ENCODE results near the gene ATF7IP.

DNA sequence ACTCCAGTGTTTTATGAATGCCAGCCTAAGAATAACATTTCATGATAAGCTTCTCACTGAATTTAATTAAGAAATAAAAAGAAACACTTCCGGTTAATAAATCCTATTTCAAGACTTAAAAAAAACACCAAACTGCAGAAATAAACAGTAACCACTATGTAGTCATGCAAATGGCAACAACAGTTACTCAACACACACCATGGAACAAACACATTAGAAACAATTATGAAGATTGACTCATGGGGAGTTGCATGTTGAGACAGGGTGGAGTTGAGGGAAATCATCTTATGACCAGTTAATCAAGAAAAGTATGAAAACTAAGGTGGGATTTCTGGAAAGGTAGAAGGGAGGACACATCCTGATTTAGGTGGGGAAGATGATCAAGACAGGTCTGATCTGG is 149.5 kb downstream of the ATF7IP start:
- TF ChIP-seq POLR2A (IDR thresholded peaks at IDR 0.05; ENCODE audit: extremely low read depth, insufficient read length) (no peak), MYC (IDR thresholded peaks at IDR 0.05; ENCODE audit: low read depth, low read length) (no peak)
- TF ChIP-seq, protein P1, sequence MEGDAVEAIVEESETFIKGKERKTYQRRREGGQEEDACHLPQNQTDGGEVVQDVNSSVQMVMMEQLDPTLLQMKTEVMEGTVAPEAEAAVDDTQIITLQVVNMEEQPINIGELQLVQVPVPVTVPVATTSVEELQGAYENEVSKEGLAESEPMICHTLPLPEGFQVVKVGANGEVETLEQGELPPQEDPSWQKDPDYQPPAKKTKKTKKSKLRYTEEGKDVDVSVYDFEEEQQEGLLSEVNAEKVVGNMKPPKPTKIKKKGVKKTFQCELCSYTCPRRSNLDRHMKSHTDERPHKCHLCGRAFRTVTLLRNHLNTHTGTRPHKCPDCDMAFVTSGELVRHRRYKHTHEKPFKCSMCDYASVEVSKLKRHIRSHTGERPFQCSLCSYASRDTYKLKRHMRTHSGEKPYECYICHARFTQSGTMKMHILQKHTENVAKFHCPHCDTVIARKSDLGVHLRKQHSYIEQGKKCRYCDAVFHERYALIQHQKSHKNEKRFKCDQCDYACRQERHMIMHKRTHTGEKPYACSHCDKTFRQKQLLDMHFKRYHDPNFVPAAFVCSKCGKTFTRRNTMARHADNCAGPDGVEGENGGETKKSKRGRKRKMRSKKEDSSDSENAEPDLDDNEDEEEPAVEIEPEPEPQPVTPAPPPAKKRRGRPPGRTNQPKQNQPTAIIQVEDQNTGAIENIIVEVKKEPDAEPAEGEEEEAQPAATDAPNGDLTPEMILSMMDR (IDR thresholded peaks at IDR 0.05; ENCODE audit: low read depth, low read length): no peak
- TF ChIP-seq, protein P2, sequence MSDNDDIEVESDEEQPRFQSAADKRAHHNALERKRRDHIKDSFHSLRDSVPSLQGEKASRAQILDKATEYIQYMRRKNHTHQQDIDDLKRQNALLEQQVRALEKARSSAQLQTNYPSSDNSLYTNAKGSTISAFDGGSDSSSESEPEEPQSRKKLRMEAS (IDR thresholded peaks at IDR 0.05; ENCODE audit: low read depth, low read length): no peak
